Spleen (tissue), 7 donors: ENCODE data around the gene POLRMT.

Experiments used
- POLR2A ChIP-seq, 3 donors: fragments of 450-650 bp; IDR thresholded peaks; one replicate each; pipeline ENCODE4 v1.5.1; 2017; ENCODE audit warnings: antibody characterized with exemption in 3 of 3, mild to moderate bottlenecking in 1 of 3
- TF ChIP-seq, protein P1 (sequence below), 11 experiments: fragments of 200-600 bp in 7 of 11; fragments of 450-650 bp in 4 of 11; sonication (generic) in 4 of 11; IDR thresholded peaks in 8 of 11; conservative IDR thresholded peaks in 3 of 11; 1 replicate in 7 of 11; 2 replicates in 4 of 11; pipeline versions ENCODE4 v1.4.0 to v1.8.0; 2016 to 2021; ENCODE audit warnings: antibody characterized with exemption in 11 of 11, inconsistent platforms in 4 of 11, mild to moderate bottlenecking in 1 of 11
- donor health status: DM: no; HTN: no; CAD: no; lungs with moderate emphysema.
- donor health status: DM: no; HTN: no; CAD: no.
- donor health status: DM: no; HTN: no; CAD: no.

DNA sequence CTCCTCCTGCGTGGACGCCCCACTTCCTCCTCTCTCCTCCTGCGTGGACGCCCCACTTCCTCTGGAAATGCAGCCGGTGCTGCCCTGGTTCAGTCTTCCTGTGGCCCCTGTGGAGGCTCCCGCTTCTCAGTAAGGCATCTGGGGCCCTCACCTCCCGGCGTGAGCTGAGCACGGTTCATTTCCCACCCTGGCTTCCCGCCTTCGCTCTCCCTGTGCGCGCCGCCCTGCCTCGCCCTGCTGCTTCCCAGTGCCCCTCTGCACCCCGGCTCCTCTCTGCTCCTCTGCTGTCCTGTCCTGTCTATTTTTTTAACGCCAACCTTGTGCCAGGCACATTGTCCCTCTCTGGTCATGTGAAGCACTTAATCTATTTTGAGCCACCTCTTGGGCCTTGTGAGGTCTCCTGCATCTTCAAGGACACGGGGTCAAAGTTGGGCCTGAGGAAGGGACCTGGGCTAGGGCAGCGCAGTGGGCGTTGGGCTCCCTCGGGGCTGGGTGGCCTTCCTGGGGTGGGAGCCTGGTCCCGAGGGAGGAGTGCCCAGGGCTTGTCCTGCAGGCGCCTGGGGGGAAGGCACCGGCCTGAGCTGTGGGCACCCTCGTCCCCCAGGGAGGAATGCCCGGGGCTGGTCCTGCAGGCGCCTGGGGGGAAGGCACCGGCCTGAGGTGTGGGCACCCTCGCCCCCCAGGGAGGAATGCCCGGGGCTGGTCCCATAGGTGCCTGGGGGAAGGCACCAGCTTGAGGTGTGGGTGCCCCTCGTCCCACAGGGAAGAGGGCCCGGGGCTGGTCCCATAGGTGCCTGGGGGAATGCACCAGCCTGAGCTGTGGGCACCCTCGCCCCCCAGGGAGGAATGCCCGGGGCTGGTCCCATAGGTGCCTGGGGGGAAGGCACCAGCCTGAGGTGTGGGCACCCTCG, 30.7 kb downstream of the POLRMT start:
- TF ChIP-seq POLR2A (IDR thresholded peaks at IDR 0.05): no peak
- TF ChIP-seq, protein P1, sequence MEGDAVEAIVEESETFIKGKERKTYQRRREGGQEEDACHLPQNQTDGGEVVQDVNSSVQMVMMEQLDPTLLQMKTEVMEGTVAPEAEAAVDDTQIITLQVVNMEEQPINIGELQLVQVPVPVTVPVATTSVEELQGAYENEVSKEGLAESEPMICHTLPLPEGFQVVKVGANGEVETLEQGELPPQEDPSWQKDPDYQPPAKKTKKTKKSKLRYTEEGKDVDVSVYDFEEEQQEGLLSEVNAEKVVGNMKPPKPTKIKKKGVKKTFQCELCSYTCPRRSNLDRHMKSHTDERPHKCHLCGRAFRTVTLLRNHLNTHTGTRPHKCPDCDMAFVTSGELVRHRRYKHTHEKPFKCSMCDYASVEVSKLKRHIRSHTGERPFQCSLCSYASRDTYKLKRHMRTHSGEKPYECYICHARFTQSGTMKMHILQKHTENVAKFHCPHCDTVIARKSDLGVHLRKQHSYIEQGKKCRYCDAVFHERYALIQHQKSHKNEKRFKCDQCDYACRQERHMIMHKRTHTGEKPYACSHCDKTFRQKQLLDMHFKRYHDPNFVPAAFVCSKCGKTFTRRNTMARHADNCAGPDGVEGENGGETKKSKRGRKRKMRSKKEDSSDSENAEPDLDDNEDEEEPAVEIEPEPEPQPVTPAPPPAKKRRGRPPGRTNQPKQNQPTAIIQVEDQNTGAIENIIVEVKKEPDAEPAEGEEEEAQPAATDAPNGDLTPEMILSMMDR (IDR thresholded peaks at IDR 0.05 in 8 of 11, conservative IDR thresholded peaks at IDR 0.05 in 3 of 11): no peak
